B cell (primary cell): ENCODE results near the gene CINP.

Experiments
- EZH2 ChIP-seq: IDR thresholded peaks from 2 replicates; pipeline ENCODE4 v1.6.1; 2012; ENCODE audit warnings: borderline replicate concordance, low read depth, mild to moderate bottlenecking, moderate library complexity, low read length; ENCODE audit not compliant: insufficient read depth, poor library complexity, severe bottlenecking
- TF ChIP-seq, protein P1 (sequence below): fragments of 200-600 bp; IDR thresholded peaks from one replicate; pipeline ENCODE4 v1.8.0; 2022; ENCODE audit warnings: antibody characterized with exemption, mild to moderate bottlenecking

DNA sequence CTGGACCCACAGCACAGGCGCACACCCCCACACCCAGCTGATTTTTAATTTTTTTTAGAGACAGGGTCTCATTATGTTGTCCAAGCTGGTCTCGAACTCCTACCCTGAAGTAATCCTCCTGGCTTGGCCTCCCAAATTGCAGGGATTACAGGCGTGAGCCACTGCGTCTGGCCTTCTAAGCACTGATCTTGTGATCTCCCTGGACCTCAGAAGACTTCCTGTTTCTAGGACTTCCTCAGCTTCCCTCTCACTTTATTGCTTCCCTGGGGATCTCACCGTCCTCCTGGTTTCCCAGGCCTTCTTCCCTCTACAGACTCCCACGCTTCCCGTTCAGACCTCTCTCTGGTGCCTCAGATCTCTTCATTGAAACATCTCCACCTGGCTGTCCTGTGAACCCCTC, 29.3 kb downstream of the CINP start:
- TF ChIP-seq, protein P1, sequence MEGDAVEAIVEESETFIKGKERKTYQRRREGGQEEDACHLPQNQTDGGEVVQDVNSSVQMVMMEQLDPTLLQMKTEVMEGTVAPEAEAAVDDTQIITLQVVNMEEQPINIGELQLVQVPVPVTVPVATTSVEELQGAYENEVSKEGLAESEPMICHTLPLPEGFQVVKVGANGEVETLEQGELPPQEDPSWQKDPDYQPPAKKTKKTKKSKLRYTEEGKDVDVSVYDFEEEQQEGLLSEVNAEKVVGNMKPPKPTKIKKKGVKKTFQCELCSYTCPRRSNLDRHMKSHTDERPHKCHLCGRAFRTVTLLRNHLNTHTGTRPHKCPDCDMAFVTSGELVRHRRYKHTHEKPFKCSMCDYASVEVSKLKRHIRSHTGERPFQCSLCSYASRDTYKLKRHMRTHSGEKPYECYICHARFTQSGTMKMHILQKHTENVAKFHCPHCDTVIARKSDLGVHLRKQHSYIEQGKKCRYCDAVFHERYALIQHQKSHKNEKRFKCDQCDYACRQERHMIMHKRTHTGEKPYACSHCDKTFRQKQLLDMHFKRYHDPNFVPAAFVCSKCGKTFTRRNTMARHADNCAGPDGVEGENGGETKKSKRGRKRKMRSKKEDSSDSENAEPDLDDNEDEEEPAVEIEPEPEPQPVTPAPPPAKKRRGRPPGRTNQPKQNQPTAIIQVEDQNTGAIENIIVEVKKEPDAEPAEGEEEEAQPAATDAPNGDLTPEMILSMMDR: no peak
- no peak for TF ChIP-seq EZH2
